GM21737 (cell line): ENCODE data around the gene CHST6.
A peak's percentile ranks its signal among the peaks of the same experiment; 100 is the strongest.
"Not testable (repeated sequence)": the region's sequence is repeated elsewhere in the genome, so short reads cannot be mapped to it uniquely, and the experiment has no call there.

Source experiments
- ATAC-seq: cut with Tn5 transposase; IDR thresholded peaks from one replicate; pipeline ENCODE4 v1.9.1; 2021; ENCODE audit warnings: mild to moderate bottlenecking, moderate library complexity; ENCODE audit not compliant: unreplicated experiment

The CHST6 gene

GRCh38 chr16:75503801-75504200, 8.6 kb upstream of the CHST6 start:
- no peak for ATAC-seq

- no peak for ATAC-seq
These were observed 7.8 kb upstream of the CHST6 start for GRCh38 chr16:75502916-75503605.

GRCh38 chr16:75501820-75502219, 6.6 kb upstream of the CHST6 start:
- not testable (repeated sequence) for ATAC-seq

GRCh38 chr16:75501359-75501758, 6.1 kb upstream of the CHST6 start:
- no peak for ATAC-seq

- ATAC-seq: not testable (repeated sequence)
These were observed 3.5 kb upstream of the CHST6 start for GRCh38 chr16:75498605-75499322.

GRCh38 chr16:75497558-75497957, 2.3 kb upstream of the CHST6 start:
- no peak for ATAC-seq

GRCh38 chr16:75494661-75495075, 573 bp downstream of the CHST6 start:
- ATAC-seq: no peak

- no peak for ATAC-seq
These were observed 1.1 kb downstream of the CHST6 start for GRCh38 chr16:75494184-75494583.

- ATAC-seq: no peak
These were observed 3.4 kb downstream of the CHST6 start for GRCh38 chr16:75491876-75492275.

GRCh38 chr16:75488322-75488721, 6.9 kb downstream of the CHST6 start:
- no peak for ATAC-seq

- peak; percentile 45 for ATAC-seq
These were observed 8.4 kb downstream of the CHST6 start for GRCh38 chr16:75486676-75487313.

GRCh38 chr16:75486014-75486675, 9.1 kb downstream of the CHST6 start:
- ATAC-seq: no peak

GRCh38 chr16:75485230-75486013, 9.8 kb downstream of the CHST6 start:
- ATAC-seq: peak; percentile 51

GRCh38 chr16:75483222-75483621, 12.0 kb downstream of the CHST6 start:
- no peak for ATAC-seq

GRCh38 chr16:75482434-75483205, 12.6 kb downstream of the CHST6 start:
- ATAC-seq: no peak

- no peak for ATAC-seq
These were observed 13.8 kb downstream of the CHST6 start for GRCh38 chr16:75481475-75481874.

- ATAC-seq: no peak
These were observed 15.7 kb downstream of the CHST6 start for GRCh38 chr16:75479421-75479990.

- ATAC-seq: no peak
These were observed 16.5 kb downstream of the CHST6 start for GRCh38 chr16:75478480-75479345.
